D721Med (cell line): ENCODE results near the gene SNTB2.

Experiments used
- DNase-seq: peaks from one replicate; pipeline ENCODE4 v3.0.0; 2011; ENCODE audit warnings: low spot score; ENCODE audit not compliant: insufficient read length
- FAIRE-seq: peaks from 2 replicates; lab custom pipeline; 2011; peaks lifted over from hg19 to GRCh38; lab: Jason Lieb, UNC
- CTCF ChIP-seq: IDR thresholded peaks from 2 replicates; pipeline ENCODE4 v1.5.1; 2012; ENCODE audit warnings: mild to moderate bottlenecking, control low read depth; ENCODE audit not compliant: insufficient read depth; ENCODE audit errors: missing control alignments

The SNTB2 gene

GRCh38 chr16:69301187-69301586 is 114.2 kb downstream of the SNTB2 start:
- FAIRE-seq: no peak

GRCh38 chr16:69301861-69302260 is 114.9 kb downstream of the SNTB2 start:
- TF ChIP-seq CTCF: no peak
- DNase-seq: no peak
- FAIRE-seq: no peak

More at GRCh38 chr16:69301187-69301586, 114.2 kb downstream of the SNTB2 start:
- no peak for TF ChIP-seq CTCF
- no peak for DNase-seq

- no peak for TF ChIP-seq CTCF
- FAIRE-seq: no peak
- no peak for DNase-seq
Observed at GRCh38 chr16:69302301-69302700, 115.3 kb downstream of the SNTB2 start.

- no peak for DNase-seq
- FAIRE-seq: no peak
- TF ChIP-seq CTCF: no peak
Observed at GRCh38 chr16:69306031-69306430, 119.1 kb downstream of the SNTB2 start.

- FAIRE-seq (no peak), DNase-seq (no peak)
- no peak for TF ChIP-seq CTCF
Observed at GRCh38 chr16:69307091-69307490, 120.1 kb downstream of the SNTB2 start.

GRCh38 chr16:69307856-69308255 is 120.9 kb downstream of the SNTB2 start:
- no peak for TF ChIP-seq CTCF
- FAIRE-seq (no peak), DNase-seq (no peak)

- FAIRE-seq (no peak), DNase-seq (no peak)
- TF ChIP-seq CTCF: no peak
Observed at GRCh38 chr16:69309316-69309715, 122.4 kb downstream of the SNTB2 start.
